NCI-H2029 treated with DMSO at 0.1 percent for 48 hours (cell line): ENCODE measurements around the gene TRIM43B.
"Not testable (repeated sequence)": the region's sequence is repeated elsewhere in the genome, so short reads cannot be mapped to it uniquely, and the experiment has no call there.

Experiments
- DNase-seq: peaks from one replicate; lab custom pipeline; 2025; lab: John Stamatoyannopoulos, UW

Gene TRIM43B

DNA sequence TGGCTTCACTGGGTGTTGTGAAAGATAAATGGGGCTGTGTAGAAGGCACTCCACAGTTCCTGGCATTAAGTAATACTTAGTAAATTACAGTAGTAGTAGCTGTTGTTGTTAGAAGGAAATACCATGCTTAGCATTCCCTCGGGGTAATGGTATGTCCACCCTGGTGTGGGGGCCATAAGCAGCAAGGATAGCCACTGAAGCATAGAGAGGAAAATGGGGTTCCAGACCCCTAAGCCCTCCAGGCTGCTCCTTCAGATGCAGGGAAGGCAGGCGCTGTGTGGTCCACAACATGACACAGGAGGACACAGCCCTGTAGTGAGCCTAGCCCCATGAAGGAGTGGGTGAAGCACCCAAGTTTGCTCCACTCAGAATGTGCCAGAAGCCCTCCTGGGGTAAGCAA is 50.6 kb downstream of the TRIM43B start:
- not testable (repeated sequence) for DNase-seq

DNA sequence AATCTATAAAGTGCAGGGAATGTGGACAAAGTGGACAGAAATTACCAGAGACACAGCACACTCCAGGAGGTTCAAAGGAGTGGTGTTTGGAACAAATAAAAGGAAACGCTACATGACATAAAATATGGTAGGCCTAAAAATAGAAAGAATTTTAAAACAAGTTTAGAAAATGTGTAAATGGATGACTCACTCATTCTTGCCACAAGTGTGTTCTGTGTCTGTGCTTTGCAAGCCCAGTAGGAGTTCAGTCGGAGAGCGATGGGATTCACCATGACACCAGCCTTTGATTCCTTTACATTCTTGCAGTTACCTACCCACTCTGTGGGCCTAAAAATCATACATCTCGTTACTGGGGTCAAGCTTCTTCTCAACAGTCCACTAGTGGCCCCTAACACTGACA is 51.2 kb downstream of the TRIM43B start:
- not testable (repeated sequence) for DNase-seq

DNA sequence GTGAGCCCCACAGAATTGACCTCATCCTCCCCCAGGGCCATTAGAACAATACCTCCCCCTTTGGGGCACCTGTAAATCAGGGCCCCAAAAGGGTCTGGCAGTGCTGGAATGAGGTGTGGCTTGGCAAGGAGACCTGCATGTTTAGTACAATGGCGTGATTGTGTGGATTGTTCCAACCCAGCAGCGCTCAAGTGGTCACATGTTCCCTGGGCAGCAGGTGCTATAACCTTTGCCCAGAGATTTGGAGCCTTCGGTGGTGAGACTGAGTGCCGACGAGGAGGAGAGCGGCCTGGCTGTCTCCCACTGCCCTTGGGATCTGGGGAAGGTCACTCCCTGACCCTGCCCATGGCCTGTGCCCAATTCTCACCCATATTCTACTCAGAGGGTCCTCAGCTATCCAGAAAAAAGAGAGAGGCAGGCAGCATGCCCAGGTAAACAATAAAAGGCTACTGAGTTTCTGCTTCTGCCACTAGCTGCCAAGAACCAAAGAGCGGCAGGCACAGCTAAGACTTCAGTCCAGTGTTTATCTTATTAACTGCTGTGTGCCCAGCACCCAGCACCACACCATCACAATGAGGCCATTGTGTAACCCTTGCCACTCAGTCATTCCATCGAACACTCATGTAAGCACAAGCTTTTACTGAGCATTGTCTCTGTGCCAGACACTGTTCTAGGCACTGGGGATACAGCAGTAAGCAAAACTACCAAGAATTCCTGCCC is 54.6 kb downstream of the TRIM43B start:
- not testable (repeated sequence) for DNase-seq

DNA sequence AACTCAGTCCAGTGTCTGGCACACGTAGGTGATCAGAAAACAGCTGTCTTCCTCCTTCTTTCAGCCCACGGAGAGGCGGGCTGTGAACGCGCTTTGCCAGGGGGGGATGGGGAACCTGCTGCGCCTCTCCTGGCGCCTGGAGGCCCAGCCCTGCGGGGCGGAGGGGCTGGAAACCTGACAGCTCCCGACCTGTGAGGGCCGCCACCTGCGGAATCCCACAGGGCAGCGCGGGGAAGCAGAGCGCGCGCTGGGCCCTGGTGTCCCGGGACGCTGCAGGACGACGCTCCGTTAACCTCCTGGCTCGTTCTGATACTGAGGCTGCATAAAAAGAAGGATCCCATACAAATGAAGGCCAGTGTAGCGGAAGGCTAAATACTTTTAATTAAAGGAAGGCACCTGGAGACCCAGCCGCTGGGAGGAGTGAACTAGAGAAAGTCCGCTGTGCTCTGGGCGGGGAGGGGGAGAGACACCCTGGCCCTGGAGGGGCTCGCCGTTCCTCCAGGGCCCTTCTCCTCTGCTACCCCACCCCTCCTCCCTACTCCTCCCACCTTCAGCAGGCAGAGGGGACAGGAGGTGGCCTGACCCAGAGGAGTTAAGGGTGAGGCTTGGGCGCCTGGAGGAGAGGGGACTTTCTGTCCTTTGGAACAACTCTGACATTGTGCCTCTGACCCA is 57.2 kb downstream of the TRIM43B start:
- DNase-seq = not testable (repeated sequence)
